BE2C (cell line): Measurements from ENCODE around the gene ZDHHC22.

Experiments
- DNase-seq: peaks from one replicate; pipeline ENCODE4 v3.0.0-alpha.2; 2020
- H3K27me3 ChIP-seq: fragments of 250-450 bp; sonication (Bioruptor Pico); 2 replicates; pipeline ENCODE4 v1.5.1; 2020; ENCODE audit warnings: mild to moderate bottlenecking
- H3K36me3 ChIP-seq: fragments of 250-450 bp; sonication (Bioruptor Pico); 2 replicates; pipeline ENCODE4 v1.5.1; 2020; ENCODE audit warnings: mild to moderate bottlenecking
- H3K4me1 ChIP-seq: fragments of 250-450 bp; sonication (Bioruptor Pico); 2 replicates; pipeline ENCODE4 v1.5.1; 2020
- H3K4me3 ChIP-seq: 2 replicates; pipeline ENCODE4 v1.5.1; 2011; ENCODE audit warnings: low read depth, low read length
- H3K9me3 ChIP-seq: fragments of 250-450 bp; sonication (Bioruptor Pico); 2 replicates; pipeline ENCODE4 v1.5.1; 2020
- CTCF ChIP-seq: IDR thresholded peaks from 2 replicates; pipeline ENCODE4 v1.5.1; 2012; ENCODE audit warnings: mild to moderate bottlenecking, low read depth, low read length

The ZDHHC22 gene

GRCh38 chr14:77133720-77134338 is 7.8 kb downstream of the ZDHHC22 start:
- DNase-seq = no peak
- H3K9me3 ChIP-seq = no peaks in the 10 kb centered on the region
- no peaks in the 10 kb centered on the region for H3K27me3 ChIP-seq
- TF ChIP-seq CTCF = no peak
- no peaks in the 10 kb centered on the region for H3K36me3 ChIP-seq
- H3K4me1 ChIP-seq = peaks cover 11% of the 10 kb centered on the region
- no peak overlapping the region for H3K4me3 ChIP-seq

- Histone ChIP-seq H3K36me3 (no peaks in the 10 kb centered on the region), H3K9me3 (no peaks in the 10 kb centered on the region), H3K27me3 (no peaks in the 10 kb centered on the region), H3K4me3 (no peak overlapping the region), H3K4me1 (peaks cover 11% of the 10 kb centered on the region)
- DNase-seq = no peak
- no peak; the same call in 1 of the 2 replicates for TF ChIP-seq CTCF
Observed at GRCh38 chr14:77131871-77132486, 9.6 kb downstream of the ZDHHC22 start.

- Histone ChIP-seq H3K27me3 (no peaks in the 10 kb centered on the region), H3K4me3 (no peak overlapping the region), H3K9me3 (no peaks in the 10 kb centered on the region), H3K4me1 (peaks cover 11% of the 10 kb centered on the region), H3K36me3 (no peaks in the 10 kb centered on the region)
- no peak for TF ChIP-seq CTCF
- no peak for DNase-seq
Observed at GRCh38 chr14:77131206-77131605, 10.4 kb downstream of the ZDHHC22 start.

- TF ChIP-seq CTCF = no peak
- Histone ChIP-seq H3K9me3 (no peaks in the 10 kb centered on the region), H3K36me3 (no peaks in the 10 kb centered on the region), H3K27me3 (no peaks in the 10 kb centered on the region), H3K4me3 (no peak overlapping the region), H3K4me1 (peaks cover 11% of the 10 kb centered on the region)
- DNase-seq = no peak
Observed at GRCh38 chr14:77130386-77130785, 11.2 kb downstream of the ZDHHC22 start.

- no peak for TF ChIP-seq CTCF
- H3K4me3 ChIP-seq = no peak overlapping the region
- H3K9me3 ChIP-seq = no peaks in the 10 kb centered on the region
- no peak for DNase-seq
- no peaks in the 10 kb centered on the region for H3K36me3 ChIP-seq
- H3K4me1 ChIP-seq = peaks cover 23% of the 10 kb centered on the region
- no peaks in the 10 kb centered on the region for H3K27me3 ChIP-seq
Observed at GRCh38 chr14:77128414-77128891, 13.1 kb downstream of the ZDHHC22 start.

- H3K36me3 ChIP-seq = no peaks in the 10 kb centered on the region
- peaks cover 15% of the 10 kb centered on the region for H3K4me1 ChIP-seq
- no peak for DNase-seq
- H3K4me3 ChIP-seq = no peak overlapping the region
- no peak for TF ChIP-seq CTCF
- H3K27me3 ChIP-seq = no peaks in the 10 kb centered on the region
- no peaks in the 10 kb centered on the region for H3K9me3 ChIP-seq
Observed at GRCh38 chr14:77126461-77126990, 15.1 kb downstream of the ZDHHC22 start.
